Ishikawa (cell line): ENCODE measurements around the gene PTRH1.

Experiments
- NFIC ChIP-seq: IDR thresholded peaks from 2 replicates; pipeline ENCODE4 v1.6.1; 2012
- RAD21 ChIP-seq: IDR thresholded peaks from 2 replicates; pipeline ENCODE4 v1.6.1; 2012; ENCODE audit warnings: low read depth
- TAF1 ChIP-seq: IDR thresholded peaks from 2 replicates; pipeline ENCODE4 v1.6.1; 2012; ENCODE audit warnings: low read depth, mild to moderate bottlenecking
- TCF12 ChIP-seq: IDR thresholded peaks from 2 replicates; pipeline ENCODE4 v1.6.1; 2012; ENCODE audit warnings: low read depth
- TEAD4 ChIP-seq: IDR thresholded peaks from 2 replicates; pipeline ENCODE4 v1.6.1; 2012
- TF ChIP-seq, protein P1 (sequence below): IDR thresholded peaks from 2 replicates; pipeline ENCODE4 v1.6.1; 2012
- TF ChIP-seq, protein P2 (sequence below): IDR thresholded peaks from 2 replicates; pipeline ENCODE4 v1.6.1; 2012
- TF ChIP-seq, protein P3 (sequence below): IDR thresholded peaks from 2 replicates; pipeline ENCODE4 v1.6.1; 2012; ENCODE audit warnings: low read depth, mild to moderate bottlenecking

DNA sequence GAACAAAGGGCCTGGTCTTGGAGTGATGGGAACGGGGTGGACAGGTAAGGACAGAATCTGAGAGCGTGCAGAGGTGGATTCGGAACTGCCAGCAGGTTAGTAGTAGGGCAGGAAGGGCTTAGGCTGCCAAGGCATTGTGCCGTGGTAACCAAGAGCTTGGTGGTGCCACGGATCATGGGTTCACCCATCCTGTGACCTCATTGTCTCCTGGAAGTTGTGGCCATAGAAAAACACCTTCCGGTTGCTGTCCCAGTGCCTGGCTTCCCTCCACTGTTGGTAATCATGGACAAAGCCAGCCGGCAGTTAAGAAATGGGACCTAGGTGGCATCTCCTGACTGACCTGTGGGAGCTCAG is 51.2 kb downstream of the PTRH1 start:
- no peak for TF ChIP-seq TCF12
- no peak for TF ChIP-seq NFIC
- TF ChIP-seq TEAD4, result no peak
- TF ChIP-seq, protein P1, sequence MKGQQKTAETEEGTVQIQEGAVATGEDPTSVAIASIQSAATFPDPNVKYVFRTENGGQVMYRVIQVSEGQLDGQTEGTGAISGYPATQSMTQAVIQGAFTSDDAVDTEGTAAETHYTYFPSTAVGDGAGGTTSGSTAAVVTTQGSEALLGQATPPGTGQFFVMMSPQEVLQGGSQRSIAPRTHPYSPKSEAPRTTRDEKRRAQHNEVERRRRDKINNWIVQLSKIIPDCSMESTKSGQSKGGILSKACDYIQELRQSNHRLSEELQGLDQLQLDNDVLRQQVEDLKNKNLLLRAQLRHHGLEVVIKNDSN, result no peak
- TF ChIP-seq, protein P2, sequence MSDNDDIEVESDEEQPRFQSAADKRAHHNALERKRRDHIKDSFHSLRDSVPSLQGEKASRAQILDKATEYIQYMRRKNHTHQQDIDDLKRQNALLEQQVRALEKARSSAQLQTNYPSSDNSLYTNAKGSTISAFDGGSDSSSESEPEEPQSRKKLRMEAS, result no peak
- TF ChIP-seq TAF1, result no peak
- TF ChIP-seq RAD21, result no peak
- TF ChIP-seq, protein P3, sequence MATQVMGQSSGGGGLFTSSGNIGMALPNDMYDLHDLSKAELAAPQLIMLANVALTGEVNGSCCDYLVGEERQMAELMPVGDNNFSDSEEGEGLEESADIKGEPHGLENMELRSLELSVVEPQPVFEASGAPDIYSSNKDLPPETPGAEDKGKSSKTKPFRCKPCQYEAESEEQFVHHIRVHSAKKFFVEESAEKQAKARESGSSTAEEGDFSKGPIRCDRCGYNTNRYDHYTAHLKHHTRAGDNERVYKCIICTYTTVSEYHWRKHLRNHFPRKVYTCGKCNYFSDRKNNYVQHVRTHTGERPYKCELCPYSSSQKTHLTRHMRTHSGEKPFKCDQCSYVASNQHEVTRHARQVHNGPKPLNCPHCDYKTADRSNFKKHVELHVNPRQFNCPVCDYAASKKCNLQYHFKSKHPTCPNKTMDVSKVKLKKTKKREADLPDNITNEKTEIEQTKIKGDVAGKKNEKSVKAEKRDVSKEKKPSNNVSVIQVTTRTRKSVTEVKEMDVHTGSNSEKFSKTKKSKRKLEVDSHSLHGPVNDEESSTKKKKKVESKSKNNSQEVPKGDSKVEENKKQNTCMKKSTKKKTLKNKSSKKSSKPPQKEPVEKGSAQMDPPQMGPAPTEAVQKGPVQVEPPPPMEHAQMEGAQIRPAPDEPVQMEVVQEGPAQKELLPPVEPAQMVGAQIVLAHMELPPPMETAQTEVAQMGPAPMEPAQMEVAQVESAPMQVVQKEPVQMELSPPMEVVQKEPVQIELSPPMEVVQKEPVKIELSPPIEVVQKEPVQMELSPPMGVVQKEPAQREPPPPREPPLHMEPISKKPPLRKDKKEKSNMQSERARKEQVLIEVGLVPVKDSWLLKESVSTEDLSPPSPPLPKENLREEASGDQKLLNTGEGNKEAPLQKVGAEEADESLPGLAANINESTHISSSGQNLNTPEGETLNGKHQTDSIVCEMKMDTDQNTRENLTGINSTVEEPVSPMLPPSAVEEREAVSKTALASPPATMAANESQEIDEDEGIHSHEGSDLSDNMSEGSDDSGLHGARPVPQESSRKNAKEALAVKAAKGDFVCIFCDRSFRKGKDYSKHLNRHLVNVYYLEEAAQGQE, result no peak
